ENCODE measurements around the gene COL13A1. TPM values are rescaled to one million over a fixed set of nuclear protein-coding genes. Genes with fewer than 3 reads are reported as not detected.

Gene COL13A1
- polyA plus RNA-seq, 1 of the 3 experiments (the other 2 are of a cell fraction): 26.7 TPM

- no peak overlapping the region for H2AFZ ChIP-seq (ENCODE audit: low read depth)
- no peaks in the 10 kb centered on the region for H3K36me3 ChIP-seq (replicated peaks in 1 of 2; ENCODE audit: control insufficient read depth in 1 of 2, insufficient read depth in 2 of 2, low read length in 1 of 2)
- H3K27ac ChIP-seq (ENCODE audit: low read depth in 2 of 2, low read length in 1 of 2): no peak overlapping the region
- no peak overlapping the region for H3K4me3 ChIP-seq (ENCODE audit: low read depth in 2 of 2, low read length in 1 of 2)
- H3K4me2 ChIP-seq: no peak overlapping the region
- no peak for TF ChIP-seq TAF1 (IDR thresholded peaks at IDR 0.05; ENCODE audit: borderline replicate concordance, low read depth, low read length)
- no peak for TF ChIP-seq RXRA (IDR thresholded peaks at IDR 0.05; ENCODE audit: borderline replicate concordance, low read depth)
- TF ChIP-seq GABPA (IDR thresholded peaks at IDR 0.05; ENCODE audit: low read depth): no peak
- no peak for TF ChIP-seq EP300 (IDR thresholded peaks at IDR 0.05; ENCODE audit: borderline replicate concordance in 1 of 2, low read depth in 1 of 2, low read length in 1 of 2)
- no peak for TF ChIP-seq GATA2 (CRISPR knock-in tag; IDR thresholded peaks at IDR 0.05)
- TF ChIP-seq MAX (IDR thresholded peaks at IDR 0.05; ENCODE audit: low read depth): no peak
- no peak for TF ChIP-seq RFX5 (IDR thresholded peaks at IDR 0.05; ENCODE audit: low read length)
- no peak for TF ChIP-seq TCF12 (IDR thresholded peaks at IDR 0.05)
- TF ChIP-seq YY1 (IDR thresholded peaks at IDR 0.05; ENCODE audit: low read depth): no peak
- no peak for TF ChIP-seq EZH2phosphoT487 (IDR thresholded peaks at IDR 0.05; ENCODE audit: borderline replicate concordance, low read depth)
- H3F3A ChIP-seq (replicated peaks; ENCODE audit: insufficient read depth): peaks cover 4% of the 10 kb centered on the region
- no peaks in the 10 kb centered on the region for H3K9me2 ChIP-seq
- H3K9me3 ChIP-seq: no peaks in the 10 kb centered on the region
- H3K4me1 ChIP-seq (ENCODE audit: control insufficient read depth in 1 of 2, insufficient read depth in 2 of 2, low read depth in 1 of 2, low read length in 1 of 2): peaks cover 5 to 13% of the 10 kb centered on the region in 2 experiments; a peak in 3 of 4 replicates
- no peaks in the 10 kb centered on the region for H3K79me2 ChIP-seq (ENCODE audit: insufficient read depth)
- no peak overlapping the region for H3K9ac ChIP-seq
- no peaks in the 10 kb centered on the region for H3K27me3 ChIP-seq (ENCODE audit: insufficient read depth)
- DNase-seq: no peak
- ChIA-PET CTCF (interaction anchor here (0.7 to 1.4 kb wide), 3 partner anchors 153 to 183 kb away, joined by 5 to 6 read pairs (median 6); partner anchors contain the start of gene TYSND1), POLR2A (no interaction called here)
- 82% methylated on average over 7 of the region's 7 CpGs for WGBS (ENCODE audit: low lambda C conversion rate)
- H4K20me1 ChIP-seq (ENCODE audit: insufficient read depth): no peaks in the 10 kb centered on the region
These were observed 161.6 kb downstream of the COL13A1 start for GRCh38 chr10:69963178-69963834.

GRCh38 chr10:69963835-69964710 is 162.4 kb downstream of the COL13A1 start:
- Histone ChIP-seq H3K27ac (ENCODE audit: low read depth in 2 of 2, low read length in 1 of 2) (no peak overlapping the region), H3K4me2 (no peak overlapping the region), H3K4me3 (ENCODE audit: low read depth in 2 of 2, low read length in 1 of 2) (no peak overlapping the region), H3F3A (replicated peaks; ENCODE audit: insufficient read depth) (peaks cover 4% of the 10 kb centered on the region), H3K4me1 (ENCODE audit: control insufficient read depth in 1 of 2, insufficient read depth in 2 of 2, low read depth in 1 of 2, low read length in 1 of 2) (peaks cover 5 to 13% of the 10 kb centered on the region in 2 experiments; a peak in 3 of 4 replicates), H3K27me3 (ENCODE audit: insufficient read depth) (no peaks in the 10 kb centered on the region), H3K36me3 (replicated peaks in 1 of 2; ENCODE audit: control insufficient read depth in 1 of 2, insufficient read depth in 2 of 2, low read length in 1 of 2) (no peaks in the 10 kb centered on the region), H4K20me1 (ENCODE audit: insufficient read depth) (no peaks in the 10 kb centered on the region), H2AFZ (ENCODE audit: low read depth) (no peak overlapping the region), H3K79me2 (ENCODE audit: insufficient read depth) (no peaks in the 10 kb centered on the region), H3K9me3 (no peaks in the 10 kb centered on the region), H3K9me2 (no peaks in the 10 kb centered on the region), H3K9ac (no peak overlapping the region)
- no peak for TF ChIP-seq SIN3A (IDR thresholded peaks at IDR 0.05; ENCODE audit: borderline replicate concordance, low read depth, low read length)
- TF ChIP-seq ELF1 (IDR thresholded peaks at IDR 0.05): no peak
- WGBS (ENCODE audit: low lambda C conversion rate): 75% methylated on average over 10 of the region's 13 CpGs
- ChIA-PET POLR2A (no interaction called here), CTCF (interaction anchor here (1.2 to 1.4 kb wide), 2 partner anchors 152 to 182 kb away, joined by 6 read pairs; partner anchors contain the start of gene TYSND1)
- no peak for DNase-seq

Measured in SK-N-SH (cell line).